ENCODE data around the gene HMCN2.

- TF ChIP-seq CTCF (IDR thresholded peaks at IDR 0.05; ENCODE audit: poor library complexity) (no peak), EZH2 (IDR thresholded peaks at IDR 0.05; ENCODE audit: borderline replicate concordance) (no peak), EZH2phosphoT487 (IDR thresholded peaks at IDR 0.05; ENCODE audit: low read depth, severe bottlenecking, unreplicated experiment) (no peak)
These were observed 215.1 kb downstream of the HMCN2 start for GRCh38 chr9:130480673-130481072.

Measured in hepatocyte (in vitro differentiated cells).